CMK (cell line): Measurements from ENCODE around the gene OIT3.

ENCODE experiments used
- DNase-seq: peaks from one replicate; pipeline ENCODE4 v3.0.0-alpha.2; 2010; ENCODE audit warnings: low read depth

The OIT3 gene

GRCh38 chr10:72893136-72893798, at the start of gene OIT3:
OIT3 (plus strand) TSS chr10:72893739; CDS start chr10:72893799, 60 bp downstream.
- no peak for DNase-seq

- no peak for DNase-seq
Observed at GRCh38 chr10:72846238-72846637, 47.3 kb upstream of the OIT3 start.

GRCh38 chr10:72847681-72848080, 45.9 kb upstream of the OIT3 start:
- no peak for DNase-seq

- DNase-seq: no peak
Observed at GRCh38 chr10:72850861-72851260, 42.7 kb upstream of the OIT3 start.

- no peak for DNase-seq
Observed at GRCh38 chr10:72851509-72851908, 42.0 kb upstream of the OIT3 start.

GRCh38 chr10:72852508-72852907, 41.0 kb upstream of the OIT3 start:
- DNase-seq: no peak

GRCh38 chr10:72855129-72855528, 38.4 kb upstream of the OIT3 start:
- no peak for DNase-seq

GRCh38 chr10:72855790-72856189, 37.7 kb upstream of the OIT3 start:
- no peak for DNase-seq

GRCh38 chr10:72858067-72858466, 35.5 kb upstream of the OIT3 start:
- no peak for DNase-seq

GRCh38 chr10:72862957-72863356, 30.6 kb upstream of the OIT3 start:
- no peak for DNase-seq

GRCh38 chr10:72875250-72876055, 18.1 kb upstream of the OIT3 start:
- no peak for DNase-seq

GRCh38 chr10:72879245-72879644, 14.3 kb upstream of the OIT3 start:
- DNase-seq: no peak

GRCh38 chr10:72881291-72881690, 12.2 kb upstream of the OIT3 start:
- DNase-seq: no peak

GRCh38 chr10:72883861-72884260, 9.7 kb upstream of the OIT3 start:
- no peak for DNase-seq

GRCh38 chr10:72885953-72886352, 7.6 kb upstream of the OIT3 start:
- no peak for DNase-seq

GRCh38 chr10:72886621-72887020, 6.9 kb upstream of the OIT3 start:
- no peak for DNase-seq

GRCh38 chr10:72887043-72887442, 6.5 kb upstream of the OIT3 start:
- no peak for DNase-seq

- DNase-seq: no peak
Observed at GRCh38 chr10:72888151-72888638, 5.3 kb upstream of the OIT3 start.

GRCh38 chr10:72889391-72889831, 4.1 kb upstream of the OIT3 start:
- DNase-seq: no peak

- no peak for DNase-seq
Observed at GRCh38 chr10:72890086-72890485, 3.5 kb upstream of the OIT3 start.

- no peak for DNase-seq
Observed at GRCh38 chr10:72895236-72895850, 1.8 kb downstream of the OIT3 start.

- DNase-seq: no peak
Observed at GRCh38 chr10:72898616-72899015, 5.1 kb downstream of the OIT3 start.

- DNase-seq: no peak
Observed at GRCh38 chr10:72899545-72899944, 6.0 kb downstream of the OIT3 start.
